HepG2 (cell line): ENCODE measurements around the gene NEUROG2. TPM values are rescaled to one million over a fixed set of nuclear protein-coding genes. Genes with fewer than 3 reads are reported as not detected.
"Not testable (repeated sequence)": the region's sequence is repeated elsewhere in the genome, so short reads cannot be mapped to it uniquely, and the experiment has no call there.

Source experiments
- ATAC-seq: fragments of 200-7000 bp; cut with Tn5 transposase; 3 replicates; pipeline ENCODE4 v1.9.1; 2020; ENCODE audit warnings: mild to moderate bottlenecking, moderate library complexity
- BruUV-seq: library from RNA; stranded (reverse); fragments of 400-500 nt; replicated peaks from 2 replicates; lab custom pipeline; 2021; lab: Mats Ljungman, UMichigan
- CTCF ChIA-PET: fragments of 300-600 bp; formaldehyde crosslinking; extraction: SDS; loops from one replicate; lab custom pipeline; 2021; ENCODE audit warnings: low total read pairs, inconsistent platforms, low intra/inter-chr PET ratio; lab: Yijun Ruan, JAX
- POLR2A ChIA-PET: fragments of 350-600 bp; sonication (Branson Sonifier 250); formaldehyde crosslinking; loops from one replicate; lab custom pipeline; 2020; ENCODE audit warnings: antibody characterized with exemption, inconsistent platforms; lab: Yijun Ruan, JAX
- DNase-seq: peaks from one replicate; pipeline ENCODE4 v3.0.0-alpha.2; 2015; ENCODE audit warnings: low spot score
- FAIRE-seq: peaks from 3 replicates; lab custom pipeline; 2011; peaks lifted over from hg19 to GRCh38; lab: Jason Lieb, UNC
- H2AFZ ChIP-seq: one replicate; pipeline ENCODE4 v1.6.1; 2011; ENCODE audit warnings: low read length, inconsistent platforms
- H3K27ac ChIP-seq: fragments of 300-600 bp; 3 replicates; pipeline ENCODE4 v1.8.0; 2011; ENCODE audit warnings: mixed run types, mild to moderate bottlenecking, mixed read lengths, low read length, inconsistent platforms; ENCODE audit not compliant: insufficient read depth; ENCODE audit errors: extremely low read length
- H3K27me3 ChIP-seq, 2 experiments: fragments of 200-600 bp in 1 of 2; 2 replicates in 1 of 2; 3 replicates in 1 of 2; pipeline versions ENCODE4 v1.6.0 to v1.8.0; 2011; ENCODE audit warnings: low read length in 2 of 2, mild to moderate bottlenecking in 2 of 2, moderate library complexity in 2 of 2, inconsistent platforms in 1 of 2; ENCODE audit not compliant: insufficient read depth in 2 of 2, control insufficient read depth in 1 of 2
- H3K36me3 ChIP-seq, 2 experiments: fragments of 200-600 bp in 1 of 2; replicated peaks in 1 of 2; 2 replicates in 1 of 2; 3 replicates in 1 of 2; pipeline versions ENCODE4 v1.5.1 to v1.8.0; 2011; ENCODE audit warnings: low read length in 2 of 2, inconsistent platforms in 1 of 2; ENCODE audit not compliant: insufficient read depth in 2 of 2, control insufficient read depth in 1 of 2
- H3K4me1 ChIP-seq: 2 replicates; pipeline ENCODE4 v1.5.1; 2012; ENCODE audit warnings: low read length, inconsistent platforms; ENCODE audit not compliant: insufficient read depth
- H3K4me2 ChIP-seq: 2 replicates; pipeline ENCODE4 v1.6.0; 2011; ENCODE audit warnings: low read depth, low read length, inconsistent platforms
- H3K4me3 ChIP-seq, 3 experiments: fragments of 200-600 bp in 1 of 3; sonication (generic), shearing (Covaris generic) in 1 of 3; replicated peaks in 1 of 3; 2 replicates each; pipeline ENCODE4 v1.5.1; 2011 to 2016; ENCODE audit warnings: low read length in 3 of 3, inconsistent platforms in 2 of 3, low read depth in 2 of 3, mild to moderate bottlenecking in 2 of 3, control low read depth in 1 of 3, mixed read lengths in 1 of 3; ENCODE audit not compliant: insufficient read depth in 1 of 3
- H3K79me2 ChIP-seq: one replicate; pipeline ENCODE4 v1.6.1; 2011; ENCODE audit warnings: low read length, inconsistent platforms; ENCODE audit not compliant: insufficient read depth
- H3K9ac ChIP-seq: 2 replicates; pipeline ENCODE4 v1.6.0; 2011; ENCODE audit warnings: mild to moderate bottlenecking, low read depth, low read length, inconsistent platforms; ENCODE audit not compliant: insufficient read depth
- H3K9me3 ChIP-seq: 2 replicates; pipeline ENCODE4 v1.5.1; 2012; ENCODE audit warnings: mild to moderate bottlenecking, low read length
- H4K20me1 ChIP-seq: 2 replicates; pipeline ENCODE4 v1.6.0; 2011; ENCODE audit warnings: inconsistent platforms, mild to moderate bottlenecking, low read length, moderate library complexity; ENCODE audit not compliant: insufficient read depth
- ATF4 ChIP-seq, 2 experiments: fragments of 450-650 bp in 1 of 2; sonication (generic) in 1 of 2; formaldehyde crosslinking; IDR thresholded peaks; 2 replicates each; pipeline versions ENCODE4 v1.5.0 to v1.8.0; 2020 to 2022; ENCODE audit warnings: mild to moderate bottlenecking in 1 of 2, missing genetic modification reagents in 1 of 2
- CEBPG ChIP-seq: IDR thresholded peaks from 2 replicates; pipeline ENCODE4 v1.6.1; 2016
- KIAA2018 ChIP-seq: sonication (generic); formaldehyde crosslinking; IDR thresholded peaks from 2 replicates; pipeline ENCODE4 v1.5.0; 2020; ENCODE audit warnings: mild to moderate bottlenecking, missing genetic modification reagents, borderline replicate concordance
- MIXL1 ChIP-seq: IDR thresholded peaks from 2 replicates; pipeline ENCODE4 v1.6.1; 2016
- MTA3 ChIP-seq: sonication (generic); formaldehyde crosslinking; IDR thresholded peaks from 2 replicates; pipeline ENCODE4 v1.4.0; 2020; ENCODE audit warnings: missing genetic modification reagents
- RXRA ChIP-seq: sonication (generic); formaldehyde crosslinking; IDR thresholded peaks from 2 replicates; pipeline ENCODE4 v1.5.1; 2020; ENCODE audit warnings: missing genetic modification reagents
- ZNF20 ChIP-seq: sonication (generic); formaldehyde crosslinking; IDR thresholded peaks from 2 replicates; pipeline ENCODE4 v1.4.0; 2020; ENCODE audit warnings: mild to moderate bottlenecking, moderate library complexity, missing genetic modification reagents
- ZNF253 ChIP-seq: sonication (generic); formaldehyde crosslinking; IDR thresholded peaks from 2 replicates; pipeline ENCODE4 v1.8.0; 2022; ENCODE audit warnings: mild to moderate bottlenecking, missing genetic modification reagents, borderline replicate concordance
- ZNF44 ChIP-seq: sonication (generic); formaldehyde crosslinking; IDR thresholded peaks from 2 replicates; pipeline ENCODE4 v1.5.1; 2020; ENCODE audit warnings: mild to moderate bottlenecking, missing genetic modification reagents
- WGBS: methylation state at CpG from one replicate; pipeline ENCODE4 v1.1.6; 2017; ENCODE audit warnings: low lambda C conversion rate; 5-methylcytosine and 5-hydroxymethylcytosine counted together
- in situ Hi-C: cut with HindIII; loops from 2 replicates; pipeline ENCODE4 v1.10.0; 2017; ENCODE audit warnings: low pct_unique_long_range_greater_than_20kb; ENCODE audit not compliant: extremely low pct_ligation_motif_present
- intact Hi-C: fragments of 100-400 bp; cut with micrococcal nuclease; formaldehyde crosslinking; loops from one replicate; pipeline ENCODE4 v1.10.0; 2022; ENCODE audit not compliant: unreplicated experiment
- polyA plus RNA-seq, 8 experiments: library from polyadenylated mRNA; depleted of rRNA in 3 of 8; stranded (reverse) in 7 of 8; unstranded in 1 of 8; fragments of >200 nt; fragmentation: Illumina TruSeq in 4 of 8; extraction: Trizol in 4 of 8; gene quantifications; 2 replicates each; pipeline versions ENCODE4 v1.2.1 to v1.2.3, GENCODE V29; 2011 to 2016; ENCODE audit warnings: low read depth in 4 of 8, missing spikeins in 1 of 8, mixed read lengths in 1 of 8; ENCODE audit not compliant: insufficient read depth in 1 of 8
- total RNA-seq, 5 experiments: library from RNA; depleted of rRNA; stranded (reverse); fragments of >200 nt; fragmentation: Illumina TruSeq; extraction: Trizol; gene quantifications; 2 replicates each; pipeline ENCODE4 v1.2.3, GENCODE V29; 2016; ENCODE audit warnings: low read depth in 1 of 5

NEUROG2 gene
- total and polyA plus RNA-seq, 2 of the 13 experiments (the other 11 are each of a cell fraction or from before 2014, with no cell fraction given), result not detected

- TF ChIP-seq KIAA2018 (CRISPR knock-in tag) (no peak), ZNF253 (CRISPR knock-in tag) (no peak), ATF4 (CRISPR knock-in tag; IDR thresholded peaks at IDR 0.05) (no peak), MIXL1 (CRISPR knock-in tag) (no peak), RXRA (CRISPR knock-in tag) (no peak), MTA3 (no peak), ZNF20 (CRISPR knock-in tag) (no peak), ZNF44 (CRISPR knock-in tag) (no peak), CEBPG (no peak)
These were observed 41.9 kb upstream of the NEUROG2 start (continued) for GRCh38 chr4:112557676-112558411.

GRCh38 chr4:112554271-112554670 is 38.3 kb upstream of the NEUROG2 start:
- H3K9ac ChIP-seq, H3K36me3 ChIP-seq, DNase-seq, H3K27ac ChIP-seq, FAIRE-seq, H4K20me1 ChIP-seq, H3K27me3 ChIP-seq, CTCF ChIA-PET, H3K4me2 ChIP-seq, ATAC-seq, H3K9me3 ChIP-seq, H3K4me1 ChIP-seq, BruUV-seq, intact Hi-C loops, H3K79me2 ChIP-seq, in situ Hi-C loops, POLR2A ChIA-PET, H2AFZ ChIP-seq, H3K4me3 ChIP-seq: not testable (repeated sequence)
- 100% methylated on average over 3 of the region's 3 CpGs for WGBS
